Ascending aorta (tissue), 2 donors: Measurements from ENCODE around the gene EIF4A2. TPM values are rescaled to one million over a fixed set of nuclear protein-coding genes. Genes with fewer than 3 reads are reported as not detected.

Experiments
- DNase-seq, 2 donors: peaks; one replicate each; pipeline ENCODE4 v3.0.0-alpha.2; 2019; ENCODE audit warnings: low spot score in 2 of 2
- H3K27ac ChIP-seq, 2 donors: fragments of 200-600 bp; sonication (generic); one replicate each; pipeline ENCODE4 v1.5.1; 2016 to 2017; ENCODE audit warnings: mild to moderate bottlenecking in 1 of 2
- H3K27me3 ChIP-seq: fragments of 200-600 bp; sonication (generic); one replicate; pipeline ENCODE4 v1.5.1; 2017
- H3K36me3 ChIP-seq, 2 donors: fragments of 200-600 bp; sonication (generic); one replicate each; pipeline ENCODE4 v1.5.1; 2016
- H3K4me1 ChIP-seq, 2 donors: fragments of 200-600 bp; sonication (generic); one replicate each; pipeline ENCODE4 v1.5.1; 2016 to 2017; ENCODE audit warnings: mild to moderate bottlenecking in 1 of 2
- H3K4me3 ChIP-seq, 2 donors: fragments of 200-600 bp; sonication (generic); one replicate each; pipeline ENCODE4 v1.5.1; 2016 to 2017; ENCODE audit warnings: mild to moderate bottlenecking in 1 of 2
- H3K9me3 ChIP-seq, 2 donors: fragments of 200-600 bp; sonication (generic); one replicate each; pipeline ENCODE4 v1.5.1; 2016
- CTCF ChIP-seq, 3 experiments: fragments of 200-600 bp in 2 of 3; fragments of 450-650 bp in 1 of 3; sonication (generic) in 2 of 3; IDR thresholded peaks; one replicate each; pipeline ENCODE4 v1.5.1; 2016 to 2019; ENCODE audit warnings: antibody characterized with exemption in 3 of 3, mild to moderate bottlenecking in 1 of 3, moderate library complexity in 1 of 3
- intact Hi-C: fragments of 100-400 bp; cut with DNase I; formaldehyde crosslinking; loops from one replicate; pipeline ENCODE4 v1.15.1; 2023
- total RNA-seq: library from RNA; depleted of rRNA; stranded (reverse); fragments of >200 nt; gene quantifications from one replicate; pipeline ENCODE4 v1.1.0, GENCODE V29; 2016

EIF4A2 gene
- total RNA-seq, 1 donor from 2014 or later: 260 TPM

GRCh38 chr3:186751480-186751879, 31.9 kb upstream of the EIF4A2 start:
- intact Hi-C loops: no loop called here
- DNase-seq: no peak
- no peak overlapping the region for H3K27ac ChIP-seq
- no peaks in the 10 kb centered on the region for H3K9me3 ChIP-seq
- TF ChIP-seq CTCF (IDR thresholded peaks at IDR 0.05): no peak
- H3K27me3 ChIP-seq: no peaks in the 10 kb centered on the region
- H3K4me3 ChIP-seq: no peak overlapping the region
- no peaks in the 10 kb centered on the region for H3K36me3 ChIP-seq
- H3K4me1 ChIP-seq: peaks cover 0 to 5% of the 10 kb centered on the region in 2 donors

GRCh38 chr3:186754006-186754405, 29.4 kb upstream of the EIF4A2 start:
- Histone ChIP-seq H3K27me3 (no peaks in the 10 kb centered on the region), H3K4me1 (peaks cover 0 to 5% of the 10 kb centered on the region in 2 donors), H3K36me3 (no peaks in the 10 kb centered on the region), H3K27ac (no peak overlapping the region), H3K4me3 (no peak overlapping the region), H3K9me3 (no peaks in the 10 kb centered on the region)
- TF ChIP-seq CTCF (IDR thresholded peaks at IDR 0.05): no peak
- DNase-seq: no peak
- intact Hi-C loops: no loop called here

GRCh38 chr3:186754871-186755270, 28.5 kb upstream of the EIF4A2 start:
- H3K27me3 ChIP-seq: no peaks in the 10 kb centered on the region
- H3K27ac ChIP-seq: no peak overlapping the region
- TF ChIP-seq CTCF (IDR thresholded peaks at IDR 0.05): no peak
- DNase-seq: no peak
- H3K36me3 ChIP-seq: no peaks in the 10 kb centered on the region
- H3K4me1 ChIP-seq: peaks cover 0 to 5% of the 10 kb centered on the region in 2 donors
- no peaks in the 10 kb centered on the region for H3K9me3 ChIP-seq
- no peak overlapping the region for H3K4me3 ChIP-seq
- intact Hi-C loops: no loop called here

DNA sequence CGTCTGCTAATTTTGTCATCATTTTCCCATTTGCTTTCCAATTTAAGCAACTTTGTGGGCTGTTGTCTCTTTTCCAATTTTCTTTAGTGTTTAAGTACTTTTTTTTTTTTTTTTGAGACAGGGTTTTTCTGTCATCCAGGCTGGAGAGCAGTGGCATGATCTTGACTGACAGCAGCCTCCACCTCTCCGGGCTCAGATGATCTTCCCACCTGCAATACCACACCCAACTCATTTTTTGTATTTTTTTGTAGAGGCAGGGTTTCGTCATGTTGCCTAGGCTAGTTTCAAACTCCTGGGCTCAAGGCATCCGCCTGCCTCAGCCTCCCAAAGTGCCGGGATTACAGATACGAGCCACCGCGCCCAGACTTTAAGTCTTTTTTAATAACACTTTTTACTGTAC, 26.2 kb upstream of the EIF4A2 start:
- TF ChIP-seq CTCF (IDR thresholded peaks at IDR 0.05): no peak
- H3K4me1 ChIP-seq: no peaks in the 10 kb centered on the region

DNA sequence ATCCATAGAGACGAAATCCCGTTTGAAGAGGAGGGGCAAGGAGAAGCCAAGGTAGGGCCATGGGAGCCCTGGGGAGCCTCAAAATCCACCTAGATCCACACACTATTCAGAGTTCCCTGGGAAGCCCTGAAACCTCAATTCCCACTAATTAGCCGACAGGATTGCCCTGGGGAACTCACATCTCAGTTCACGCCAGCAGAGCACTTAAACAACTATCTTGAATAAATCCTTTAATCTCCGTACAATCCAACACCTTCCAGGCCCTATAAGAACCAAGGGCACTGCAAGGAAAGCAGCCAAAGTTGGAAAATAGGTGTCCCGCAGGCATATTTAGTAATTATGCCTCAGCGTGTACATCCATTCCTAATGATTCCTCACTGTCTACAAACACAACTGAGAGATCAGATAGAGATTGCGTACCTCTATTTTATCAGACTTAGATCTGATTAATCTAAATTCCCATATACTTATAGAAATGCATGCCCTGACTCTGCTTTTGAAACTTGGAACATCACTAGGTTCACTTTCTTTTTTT, 25.6 kb upstream of the EIF4A2 start:
- intact Hi-C loops: no loop called here
- no peaks in the 10 kb centered on the region for H3K9me3 ChIP-seq
- no peak for DNase-seq
- H3K36me3 ChIP-seq: no peaks in the 10 kb centered on the region
- H3K4me1 ChIP-seq: no peaks in the 10 kb centered on the region
- no peak for TF ChIP-seq CTCF (IDR thresholded peaks at IDR 0.05)
- H3K27me3 ChIP-seq: no peaks in the 10 kb centered on the region
- H3K27ac ChIP-seq: no peak overlapping the region
- no peak overlapping the region for H3K4me3 ChIP-seq

More for the DNA sequence above, 26.2 kb upstream of the EIF4A2 start:
- intact Hi-C loops: no loop called here
- Histone ChIP-seq H3K9me3 (no peaks in the 10 kb centered on the region), H3K27me3 (no peaks in the 10 kb centered on the region), H3K36me3 (no peaks in the 10 kb centered on the region), H3K27ac (no peak overlapping the region), H3K4me3 (no peak overlapping the region)
- no peak for DNase-seq
